ENCODE results near the gene PAPSS1.

DNA sequence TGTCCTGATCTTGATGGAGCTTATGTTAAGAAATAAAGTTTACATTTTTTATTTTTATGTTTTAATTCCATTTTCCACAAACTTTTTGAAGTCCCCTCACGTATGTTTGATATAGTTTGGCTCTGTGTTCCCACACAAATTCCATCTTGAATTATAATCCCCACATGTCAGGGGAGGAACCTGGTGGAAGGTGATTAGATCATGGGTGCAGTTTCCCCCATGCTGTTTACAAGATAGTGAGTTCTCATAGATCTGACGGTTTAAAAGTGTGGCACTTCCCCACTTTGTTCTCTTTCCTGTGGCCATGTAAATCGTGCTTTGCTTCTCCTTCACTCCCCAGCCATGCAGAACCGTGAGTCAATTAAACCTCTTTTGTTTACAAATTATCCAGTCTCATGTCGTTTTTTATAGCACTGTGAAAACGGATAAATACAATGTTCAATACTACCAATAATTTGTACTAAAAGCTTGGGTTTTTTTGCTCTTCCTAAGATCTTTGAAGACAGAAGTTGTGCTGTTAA is 89.8 kb downstream of the PAPSS1 start:
- no peak for TF ChIP-seq SMC3 (conservative IDR thresholded peaks at IDR 0.05; ENCODE audit: poor library complexity)
- TF ChIP-seq EZH2 (IDR thresholded peaks at IDR 0.05; ENCODE audit: borderline replicate concordance, insufficient read depth, low read length, poor library complexity, severe bottlenecking), result no peak
- TF ChIP-seq, protein P1, sequence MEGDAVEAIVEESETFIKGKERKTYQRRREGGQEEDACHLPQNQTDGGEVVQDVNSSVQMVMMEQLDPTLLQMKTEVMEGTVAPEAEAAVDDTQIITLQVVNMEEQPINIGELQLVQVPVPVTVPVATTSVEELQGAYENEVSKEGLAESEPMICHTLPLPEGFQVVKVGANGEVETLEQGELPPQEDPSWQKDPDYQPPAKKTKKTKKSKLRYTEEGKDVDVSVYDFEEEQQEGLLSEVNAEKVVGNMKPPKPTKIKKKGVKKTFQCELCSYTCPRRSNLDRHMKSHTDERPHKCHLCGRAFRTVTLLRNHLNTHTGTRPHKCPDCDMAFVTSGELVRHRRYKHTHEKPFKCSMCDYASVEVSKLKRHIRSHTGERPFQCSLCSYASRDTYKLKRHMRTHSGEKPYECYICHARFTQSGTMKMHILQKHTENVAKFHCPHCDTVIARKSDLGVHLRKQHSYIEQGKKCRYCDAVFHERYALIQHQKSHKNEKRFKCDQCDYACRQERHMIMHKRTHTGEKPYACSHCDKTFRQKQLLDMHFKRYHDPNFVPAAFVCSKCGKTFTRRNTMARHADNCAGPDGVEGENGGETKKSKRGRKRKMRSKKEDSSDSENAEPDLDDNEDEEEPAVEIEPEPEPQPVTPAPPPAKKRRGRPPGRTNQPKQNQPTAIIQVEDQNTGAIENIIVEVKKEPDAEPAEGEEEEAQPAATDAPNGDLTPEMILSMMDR (IDR thresholded peaks at IDR 0.05; ENCODE audit: poor library complexity, severe bottlenecking), result no peak
- TF ChIP-seq EP300 (conservative IDR thresholded peaks at IDR 0.05; ENCODE audit: poor library complexity, severe bottlenecking), result no peak
- TF ChIP-seq TAF1 (IDR thresholded peaks at IDR 0.05; ENCODE audit: low read depth), result no peak
- no peak for TF ChIP-seq POLR2AphosphoS5 (IDR thresholded peaks at IDR 0.05)
- no peak for TF ChIP-seq RAD21 (conservative IDR thresholded peaks at IDR 0.05)
- TF ChIP-seq, protein P2, sequence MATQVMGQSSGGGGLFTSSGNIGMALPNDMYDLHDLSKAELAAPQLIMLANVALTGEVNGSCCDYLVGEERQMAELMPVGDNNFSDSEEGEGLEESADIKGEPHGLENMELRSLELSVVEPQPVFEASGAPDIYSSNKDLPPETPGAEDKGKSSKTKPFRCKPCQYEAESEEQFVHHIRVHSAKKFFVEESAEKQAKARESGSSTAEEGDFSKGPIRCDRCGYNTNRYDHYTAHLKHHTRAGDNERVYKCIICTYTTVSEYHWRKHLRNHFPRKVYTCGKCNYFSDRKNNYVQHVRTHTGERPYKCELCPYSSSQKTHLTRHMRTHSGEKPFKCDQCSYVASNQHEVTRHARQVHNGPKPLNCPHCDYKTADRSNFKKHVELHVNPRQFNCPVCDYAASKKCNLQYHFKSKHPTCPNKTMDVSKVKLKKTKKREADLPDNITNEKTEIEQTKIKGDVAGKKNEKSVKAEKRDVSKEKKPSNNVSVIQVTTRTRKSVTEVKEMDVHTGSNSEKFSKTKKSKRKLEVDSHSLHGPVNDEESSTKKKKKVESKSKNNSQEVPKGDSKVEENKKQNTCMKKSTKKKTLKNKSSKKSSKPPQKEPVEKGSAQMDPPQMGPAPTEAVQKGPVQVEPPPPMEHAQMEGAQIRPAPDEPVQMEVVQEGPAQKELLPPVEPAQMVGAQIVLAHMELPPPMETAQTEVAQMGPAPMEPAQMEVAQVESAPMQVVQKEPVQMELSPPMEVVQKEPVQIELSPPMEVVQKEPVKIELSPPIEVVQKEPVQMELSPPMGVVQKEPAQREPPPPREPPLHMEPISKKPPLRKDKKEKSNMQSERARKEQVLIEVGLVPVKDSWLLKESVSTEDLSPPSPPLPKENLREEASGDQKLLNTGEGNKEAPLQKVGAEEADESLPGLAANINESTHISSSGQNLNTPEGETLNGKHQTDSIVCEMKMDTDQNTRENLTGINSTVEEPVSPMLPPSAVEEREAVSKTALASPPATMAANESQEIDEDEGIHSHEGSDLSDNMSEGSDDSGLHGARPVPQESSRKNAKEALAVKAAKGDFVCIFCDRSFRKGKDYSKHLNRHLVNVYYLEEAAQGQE (IDR thresholded peaks at IDR 0.05; ENCODE audit: borderline replicate concordance), result no peak

All from neural cell (in vitro differentiated cells).